PC-9 (cell line): Measurements from ENCODE around the gene UPK1A. TPM values are rescaled to one million over a fixed set of nuclear protein-coding genes. Genes with fewer than 3 reads are reported as not detected.

ENCODE experiments used
- BruUV-seq: library from RNA; stranded (reverse); fragments of 400-500 nt; replicated peaks from 2 replicates; lab custom pipeline; 2021; lab: Mats Ljungman, UMichigan
- CTCF ChIA-PET: fragments of 300-600 bp; sonication (Branson Sonifier 250); formaldehyde crosslinking; loops from one replicate; lab custom pipeline; 2022; ENCODE audit warnings: antibody characterized with exemption; lab: Charles Lee
- POLR2A ChIA-PET: fragments of 300-600 bp; sonication (Branson Sonifier 250); formaldehyde crosslinking; loops from one replicate; lab custom pipeline; 2022; ENCODE audit warnings: antibody characterized with exemption; ENCODE audit not compliant: unreplicated experiment; lab: Charles Lee
- DNase-seq, 2 experiments: peaks; one replicate each; pipeline versions ENCODE4 v3.0.0 to v3.0.0-alpha.2; 2015 to 2022; ENCODE audit warnings: mixed read lengths in 1 of 2
- H2AFZ ChIP-seq: fragments of 200-600 bp; sonication (generic); 2 replicates; pipeline ENCODE4 v1.8.1; 2017; ENCODE audit warnings: antibody characterized with exemption
- H3F3A ChIP-seq: fragments of 200-600 bp; sonication (generic); 2 replicates; pipeline ENCODE4 v1.8.1; 2017; ENCODE audit warnings: antibody characterized with exemption, mild to moderate bottlenecking, low read depth; ENCODE audit not compliant: insufficient read depth
- H3K27ac ChIP-seq: fragments of 200-600 bp; sonication (generic); 2 replicates; pipeline ENCODE4 v1.6.1; 2016; ENCODE audit warnings: mixed run types
- H3K27me3 ChIP-seq: fragments of 200-600 bp; sonication (generic); 2 replicates; pipeline ENCODE4 v1.6.1; 2016; ENCODE audit warnings: low read depth, mixed run types; ENCODE audit not compliant: insufficient read depth
- H3K36me3 ChIP-seq: fragments of 200-600 bp; sonication (generic); 2 replicates; pipeline ENCODE4 v1.6.1; 2016; ENCODE audit warnings: low read depth, mixed run types
- H3K4me1 ChIP-seq: fragments of 200-600 bp; sonication (generic); replicated peaks from 2 replicates; pipeline ENCODE4 v1.6.1; 2016; ENCODE audit warnings: mixed run types; ENCODE audit not compliant: insufficient read depth
- H3K4me2 ChIP-seq: fragments of 200-600 bp; sonication (generic); 2 replicates; pipeline ENCODE4 v1.6.1; 2017; ENCODE audit warnings: mixed run types
- H3K4me3 ChIP-seq: fragments of 200-600 bp; sonication (generic); 2 replicates; pipeline ENCODE4 v1.6.1; 2016; ENCODE audit warnings: mixed run types
- H3K79me2 ChIP-seq: fragments of 200-600 bp; sonication (generic); 2 replicates; pipeline ENCODE4 v1.6.1; 2017; ENCODE audit warnings: low read depth, mixed run types
- H3K9me2 ChIP-seq: fragments of 200-600 bp; sonication (generic); 2 replicates; pipeline ENCODE4 v1.8.1; 2017; ENCODE audit warnings: mild to moderate bottlenecking; ENCODE audit not compliant: insufficient read depth
- H3K9me3 ChIP-seq: fragments of 200-600 bp; sonication (generic); 2 replicates; pipeline ENCODE4 v1.8.1; 2016; ENCODE audit warnings: low read depth; ENCODE audit not compliant: insufficient read depth
- H4K20me1 ChIP-seq: fragments of 200-600 bp; sonication (generic); 2 replicates; pipeline ENCODE4 v1.8.1; 2017; ENCODE audit not compliant: insufficient read depth
- CTCF ChIP-seq: fragments of 200-600 bp; sonication (generic); conservative IDR thresholded peaks from 2 replicates; pipeline ENCODE4 v1.6.1; 2017; ENCODE audit warnings: mixed run types, antibody characterized with exemption, mild to moderate bottlenecking, moderate library complexity
- EZH2 ChIP-seq: fragments of 200-600 bp; sonication (generic); IDR thresholded peaks from 2 replicates; pipeline ENCODE4 v1.8.0; 2017; ENCODE audit warnings: antibody characterized with exemption, low read depth
- intact Hi-C: fragments of 100-400 bp; cut with micrococcal nuclease; formaldehyde crosslinking; loops from one replicate; pipeline ENCODE4 v1.10.0; 2022; ENCODE audit not compliant: unreplicated experiment
- total RNA-seq: library from RNA; stranded (reverse); gene quantifications from 2 replicates; pipeline ENCODE4 v1.2.3, GENCODE V29; 2021

Gene UPK1A
- total RNA-seq, 1 experiment from 2014 or later: 1.6 TPM

- Histone ChIP-seq H3K27me3 (no peaks in the 10 kb centered on the region), H3K4me1 (no peaks in the 10 kb centered on the region), H3F3A (no peaks in the 10 kb centered on the region), H3K4me2 (no peak overlapping the region), H3K79me2 (peaks cover 7% of the 10 kb centered on the region), H3K27ac (no peak overlapping the region), H3K9me2 (no peaks in the 10 kb centered on the region), H3K36me3 (no peaks in the 10 kb centered on the region; the same call in 1 of the 2 replicates), H3K9me3 (no peaks in the 10 kb centered on the region), H2AFZ (no peak overlapping the region), H4K20me1 (peaks cover 4% of the 10 kb centered on the region; the same call in 1 of the 2 replicates), H3K4me3 (no peak overlapping the region)
- DNase-seq: no peak
- no TSS peak for BruUV-seq
- TF ChIP-seq EZH2 (no peak), CTCF (no peak)
- ChIA-PET POLR2A (no interaction called here), CTCF (no interaction called here)
- intact Hi-C loops: no loop called here
These were observed 58.2 kb downstream of the UPK1A start for GRCh38 chr19:35724560-35724959.

GRCh38 chr19:35725216-35725861 is 59.0 kb downstream of the UPK1A start:
- ChIA-PET CTCF (no interaction called here), POLR2A (no interaction called here)
- H3K9me3 ChIP-seq: no peaks in the 10 kb centered on the region
- no peak overlapping the region for H3K27ac ChIP-seq
- H3K79me2 ChIP-seq: no peaks in the 10 kb centered on the region
- intact Hi-C loops: no loop called here
- no peaks in the 10 kb centered on the region; the same call in 1 of the 2 replicates for H3K36me3 ChIP-seq
- no peak overlapping the region for H3K4me2 ChIP-seq
- H3K4me3 ChIP-seq: no peak overlapping the region
- BruUV-seq: no TSS peak
- H2AFZ ChIP-seq: no peak overlapping the region
- H4K20me1 ChIP-seq: no peaks in the 10 kb centered on the region
- no peak for TF ChIP-seq EZH2
- TF ChIP-seq CTCF: no peak
- no peaks in the 10 kb centered on the region for H3F3A ChIP-seq
- no peak for DNase-seq
- no peaks in the 10 kb centered on the region for H3K27me3 ChIP-seq
- no peaks in the 10 kb centered on the region for H3K4me1 ChIP-seq
- no peaks in the 10 kb centered on the region for H3K9me2 ChIP-seq

- intact Hi-C loops: no loop called here
- no peak overlapping the region for H2AFZ ChIP-seq
- H3K79me2 ChIP-seq: no peaks in the 10 kb centered on the region
- no peaks in the 10 kb centered on the region for H3K27me3 ChIP-seq
- TF ChIP-seq EZH2 (no peak), CTCF (no peak)
- H3K4me1 ChIP-seq: no peaks in the 10 kb centered on the region
- H3K4me2 ChIP-seq: no peak overlapping the region
- no TSS peak for BruUV-seq
- no peaks in the 10 kb centered on the region; the same call in 1 of the 2 replicates for H3K36me3 ChIP-seq
- no peaks in the 10 kb centered on the region for H3F3A ChIP-seq
- ChIA-PET POLR2A (no interaction called here), CTCF (interaction anchor here (0.6 kb wide), 1 partner anchor 566 kb away, joined by 7 read pairs; no protein-coding TSS in a partner anchor)
- no peaks in the 10 kb centered on the region for H3K9me2 ChIP-seq
- no peak overlapping the region for H3K27ac ChIP-seq
- DNase-seq: no peak
- no peaks in the 10 kb centered on the region for H4K20me1 ChIP-seq
- no peaks in the 10 kb centered on the region for H3K9me3 ChIP-seq
- H3K4me3 ChIP-seq: no peak overlapping the region
These were observed 61.0 kb downstream of the UPK1A start for GRCh38 chr19:35727053-35727955.

Other genes starting within 250 kb of the UPK1A start
- not detected in 2 replicates for gene FFAR2, start 218.3 kb upstream of the UPK1A start, total RNA-seq
- gene KRTDAP, start 176.1 kb upstream of the UPK1A start, total RNA-seq: not detected in 2 replicates
- 135 and 144 TPM in 2 replicates for gene DMKN, start 152.9 kb upstream of the UPK1A start, total RNA-seq
- 0.76 and 0.88 TPM in 2 replicates for gene SBSN, start 138.2 kb upstream of the UPK1A start, total RNA-seq
- gene GAPDHS, start 133.1 kb upstream of the UPK1A start, total RNA-seq: not detected in 2 replicates
- 82.6 and 95.9 TPM in 2 replicates for gene TMEM147, start 120.9 kb upstream of the UPK1A start, total RNA-seq
- not detected in 2 replicates for gene ATP4A, start 102.9 kb upstream of the UPK1A start, total RNA-seq
- gene PMIS2, start 80.3 kb upstream of the UPK1A start, total RNA-seq: not detected in 2 replicates
- gene HAUS5, start 53.8 kb upstream of the UPK1A start, total RNA-seq: 21.7 and 23.5 TPM in 2 replicates
- gene RBM42, start 37.5 kb upstream of the UPK1A start, total RNA-seq: 110 and 153 TPM in 2 replicates
- gene ETV2, start 24.8 kb upstream of the UPK1A start, total RNA-seq: 1.8 and 2.1 TPM in 2 replicates
- gene COX6B1, start 18.2 kb upstream of the UPK1A start, total RNA-seq: 441 and 489 TPM in 2 replicates
- gene ZBTB32, start 38.0 kb downstream of the UPK1A start, total RNA-seq: not detected in 2 replicates
- 32.2 and 44.2 TPM in 2 replicates for gene KMT2B, start 51.5 kb downstream of the UPK1A start, total RNA-seq
- gene IGFLR1, start 75.9 kb downstream of the UPK1A start, total RNA-seq: 8.6 and 9.7 TPM in 2 replicates
- 13.9 and 14.3 TPM in 2 replicates for gene U2AF1L4, start 78.9 kb downstream of the UPK1A start, total RNA-seq
- 106 and 130 TPM in 2 replicates for gene PSENEN, start 79.1 kb downstream of the UPK1A start, total RNA-seq
- gene LIN37, start 82.1 kb downstream of the UPK1A start, total RNA-seq: 9.4 and 17.0 TPM in 2 replicates
- 2.5 and 2.7 TPM in 2 replicates for gene HSPB6, start 90.5 kb downstream of the UPK1A start, total RNA-seq
- 38.0 and 52.2 TPM in 2 replicates for gene PROSER3, start 91.7 kb downstream of the UPK1A start, total RNA-seq
- gene ARHGAP33, start 109.0 kb downstream of the UPK1A start, total RNA-seq: 17.4 and 21.3 TPM in 2 replicates
- gene PRODH2, start 146.3 kb downstream of the UPK1A start, total RNA-seq: not detected in 2 replicates
- not detected in 2 replicates for gene NPHS1, start 186.0 kb downstream of the UPK1A start, total RNA-seq
- gene KIRREL2, start 190.4 kb downstream of the UPK1A start, total RNA-seq: not detected in 2 replicates
- gene APLP1, start 202.1 kb downstream of the UPK1A start, total RNA-seq: 2.0 and 2.1 TPM in 2 replicates
- gene NFKBID, start 234.0 kb downstream of the UPK1A start, total RNA-seq: 15.7 and 27.5 TPM in 2 replicates
- 1.8 and 2.6 TPM in 2 replicates for gene HCST, start 236.0 kb downstream of the UPK1A start, total RNA-seq
- gene TYROBP, start 241.8 kb downstream of the UPK1A start, total RNA-seq: not detected in 2 replicates